ENCODE results near the gene HYAL3. TPM values are rescaled to one million over a fixed set of nuclear protein-coding genes. Genes with fewer than 3 reads are reported as not detected.

The HYAL3 gene
- total and polyA plus RNA-seq, 7 experiments from 2014 or later = 2.3 to 10.7 (median 3.6) TPM

DNA sequence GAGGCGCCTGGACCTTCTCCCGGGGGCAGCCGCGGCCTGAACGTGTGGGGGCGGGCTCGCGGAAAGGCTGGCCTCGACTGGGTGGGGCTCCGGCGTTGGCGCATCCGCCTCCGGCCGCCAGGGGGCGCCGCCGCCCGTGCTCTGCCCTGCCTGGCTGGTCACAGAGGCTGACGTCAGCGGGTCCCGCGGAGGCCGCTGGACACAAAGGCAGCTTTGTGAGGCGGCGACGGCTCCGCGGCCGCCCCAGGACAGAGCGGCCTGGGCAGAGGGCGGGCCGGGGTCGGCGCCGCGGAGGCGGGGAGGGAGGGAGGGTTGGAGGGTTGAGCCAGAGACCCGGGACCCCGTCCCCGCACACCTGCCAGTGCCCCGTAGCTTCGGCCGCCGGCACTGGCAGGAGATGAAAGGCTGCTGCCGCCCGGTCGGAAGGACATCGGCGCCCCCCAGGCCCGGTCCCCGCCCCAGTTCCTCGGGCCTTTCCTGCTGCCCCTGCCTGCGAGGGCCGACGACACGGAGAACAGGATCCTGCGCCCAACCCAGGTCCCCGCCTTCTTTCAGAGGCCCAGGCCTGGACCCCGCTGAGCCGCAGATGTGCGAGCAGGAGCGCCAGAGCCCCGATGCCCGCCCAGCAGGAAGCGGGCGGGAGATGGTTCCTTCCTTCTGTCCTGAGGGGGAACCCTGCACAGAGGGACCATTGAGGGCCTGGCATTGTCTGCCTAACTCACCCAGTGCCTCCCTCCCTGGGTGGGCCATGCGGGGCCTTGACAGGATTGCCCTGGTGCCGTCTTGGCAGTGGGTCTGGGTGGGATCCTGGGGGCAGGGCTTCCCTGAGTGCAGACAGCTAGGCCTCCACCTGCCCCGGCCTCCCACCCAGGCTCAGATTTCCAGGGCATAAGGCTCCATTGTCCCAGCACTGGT lies 38.9 kb downstream of the HYAL3 start:
- no peaks in the 10 kb centered on the region for H3K27me3 ChIP-seq (ENCODE audit: control insufficient read depth in 2 of 2, insufficient read depth in 2 of 2, low read length in 2 of 2)
- H3K9me3 Mint-ChIP-seq = no peaks in the 10 kb centered on the region
- H3K4me3 Mint-ChIP-seq = peak overlapping the region; percentile 57 to 86 (median 68)
- H3K4me1 ChIP-seq (ENCODE audit: control insufficient read depth in 2 of 2, insufficient read depth in 2 of 2, low read length in 2 of 2) = peaks cover 6% of the 10 kb centered on the region in 2 donors
- no peaks in the 10 kb centered on the region for H3K27me3 Mint-ChIP-seq
- peaks cover 0 to 19% (median 0%) of the 10 kb centered on the region in 5 donors for H3K36me3 Mint-ChIP-seq
- H3K27ac ChIP-seq (ENCODE audit: low read depth, low read length) = peak overlapping the region; percentile 76
- peaks cover 8 to 41% (median 8%) of the 10 kb centered on the region in 3 experiments for H3K36me3 ChIP-seq (ENCODE audit: control insufficient read depth in 2 of 3, insufficient read depth in 3 of 3, low read length in 3 of 3)
- peak overlapping the region in 8 of 9 donors; percentile 38 to 85 (median 77) for H3K27ac Mint-ChIP-seq
- intact Hi-C loops (cut with micrococcal nuclease) = loop anchor here (1.0 kb wide), 4 partner anchors 13 to 66 kb away; no protein-coding TSS in a partner anchor
- ChIA-PET CTCF (interaction anchor here (0.9 to 2.7 kb wide), 3 partner anchors 11 to 35 kb away, joined by 4 to 8 read pairs (median 4); partner anchors contain the start of gene LSMEM2), POLR2A (interaction anchor here (0.5 to 2.4 kb wide), 6 partner anchors 12 to 1909 kb away, joined by 3 to 7 read pairs (median 3); no protein-coding TSS in a partner anchor)
- H3K4me3 ChIP-seq (ENCODE audit: low read length) = peak overlapping the region; percentile 43
- H3K4me1 Mint-ChIP-seq = peaks cover 0 to 12% (median 4%) of the 10 kb centered on the region in 7 donors
- peak; percentile 58 to 95 (median 78) for DNase-seq
- ATAC-seq = peak; percentile 95
- H3K9me3 ChIP-seq (ENCODE audit: control insufficient read depth in 2 of 3, low read length in 3 of 3) = no peaks in the 10 kb centered on the region

DNA sequence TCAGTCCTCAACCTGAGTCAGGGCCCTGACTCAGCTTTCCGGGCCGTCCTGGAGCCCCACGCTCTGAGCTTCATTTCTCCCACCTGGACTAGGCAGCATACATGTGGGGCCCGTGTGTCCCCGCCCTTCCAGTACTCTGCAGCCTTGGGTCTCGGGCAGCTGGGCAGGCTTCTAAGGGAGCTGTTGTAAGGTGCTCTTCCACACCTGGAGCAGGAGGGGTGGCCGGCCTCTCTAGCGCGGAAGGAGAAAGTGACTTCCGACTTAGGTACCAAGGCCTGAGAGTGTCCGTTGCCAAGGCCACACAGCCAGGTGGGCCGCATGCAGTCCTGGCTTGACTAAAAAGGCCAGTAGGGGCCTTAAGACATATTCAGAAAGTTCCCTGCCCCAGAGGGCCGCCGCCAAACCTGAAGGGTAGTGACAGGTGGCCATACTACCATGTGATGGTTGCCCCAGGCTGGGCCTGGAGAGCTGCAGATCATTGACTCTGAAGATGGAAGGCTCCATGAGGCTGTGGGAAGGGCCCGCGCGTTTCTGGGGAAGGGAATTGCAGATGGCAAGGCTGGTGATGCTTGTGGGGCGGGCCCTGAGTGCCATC lies 39.7 kb downstream of the HYAL3 start:
- ChIA-PET POLR2A (interaction anchor here (0.9 to 2.4 kb wide), 4 partner anchors 11 to 78 kb away, joined by 3 to 7 read pairs (median 4); no protein-coding TSS in a partner anchor), CTCF (interaction anchor here (0.7 to 2.7 kb wide), 6 partner anchors 8 to 65 kb away, joined by 4 to 8 read pairs (median 4); partner anchors contain the start of gene GNAI2)
- peak overlapping the region in 8 of 9 donors; percentile 41 to 85 (median 77) for H3K27ac Mint-ChIP-seq
- peaks cover 0 to 19% (median 0%) of the 10 kb centered on the region in 5 donors for H3K36me3 Mint-ChIP-seq
- Histone ChIP-seq H3K4me1 (ENCODE audit: control insufficient read depth in 2 of 2, insufficient read depth in 2 of 2, low read length in 2 of 2) (peaks cover 6 to 7% of the 10 kb centered on the region in 2 donors), H3K4me3 (ENCODE audit: low read length) (peak overlapping the region; percentile 43), H3K27ac (ENCODE audit: low read depth, low read length) (peak overlapping the region; percentile 76), H3K36me3 (ENCODE audit: control insufficient read depth in 2 of 3, insufficient read depth in 3 of 3, low read length in 3 of 3) (peaks cover 8 to 48% (median 12%) of the 10 kb centered on the region in 3 experiments), H3K9me3 (ENCODE audit: control insufficient read depth in 2 of 3, low read length in 3 of 3) (no peaks in the 10 kb centered on the region), H3K27me3 (ENCODE audit: control insufficient read depth in 2 of 2, insufficient read depth in 2 of 2, low read length in 2 of 2) (no peaks in the 10 kb centered on the region)
- H3K27me3 Mint-ChIP-seq = no peaks in the 10 kb centered on the region
- DNase-seq (no peak), ATAC-seq (peak; percentile 16)
- H3K4me1 Mint-ChIP-seq = peaks cover 0 to 12% (median 4%) of the 10 kb centered on the region in 7 donors
- no peaks in the 10 kb centered on the region for H3K9me3 Mint-ChIP-seq
- peak overlapping the region; percentile 58 to 86 (median 72) for H3K4me3 Mint-ChIP-seq
- intact Hi-C loops (cut with micrococcal nuclease) = loop anchor here (1.0 kb wide), 4 partner anchors 13 to 65 kb away; no protein-coding TSS in a partner anchor

DNA sequence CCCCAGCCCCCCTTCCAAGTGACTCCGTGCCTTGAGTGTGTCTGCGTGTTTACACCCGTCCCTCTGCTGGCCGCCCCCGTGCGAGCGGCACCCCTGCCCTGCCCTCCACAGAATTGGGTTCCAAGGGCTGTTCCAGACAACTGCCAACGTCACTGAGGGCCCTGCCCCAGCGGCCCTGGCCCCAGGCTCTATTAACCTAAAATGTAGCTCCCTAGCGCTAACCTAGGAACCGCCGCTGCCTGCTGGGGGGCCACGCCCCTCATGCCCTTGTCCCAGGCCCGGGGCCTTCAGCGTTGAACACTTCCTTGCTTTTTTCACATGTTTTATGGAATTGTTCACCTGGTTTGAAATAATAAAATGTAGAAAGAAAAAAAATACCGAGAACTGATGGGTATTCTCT lies 40.2 kb downstream of the HYAL3 start:
- ChIA-PET CTCF (interaction anchor here (0.7 to 2.7 kb wide), 6 partner anchors 9 to 65 kb away, joined by 4 to 8 read pairs (median 4); partner anchors contain the start of gene GNAI2), POLR2A (interaction anchor here (1.0 to 2.4 kb wide), 4 partner anchors 11 to 78 kb away, joined by 3 to 7 read pairs (median 4); no protein-coding TSS in a partner anchor)
- peak overlapping the region in 3 of 9 donors; percentile 51 to 81 (median 63) for H3K27ac Mint-ChIP-seq
- peak overlapping the region; percentile 47 for H3K27ac ChIP-seq (ENCODE audit: low read depth, low read length)
- H3K4me1 ChIP-seq (ENCODE audit: control insufficient read depth in 2 of 2, insufficient read depth in 2 of 2, low read length in 2 of 2) = peaks cover 6 to 8% of the 10 kb centered on the region in 2 donors
- H3K36me3 Mint-ChIP-seq = peaks cover 0 to 19% (median 0%) of the 10 kb centered on the region in 5 donors
- DNase-seq = no peak
- peak overlapping the region in 1 of 10 donors; percentile 29 for H3K4me3 Mint-ChIP-seq
- no peaks in the 10 kb centered on the region for H3K9me3 Mint-ChIP-seq
- intact Hi-C loops (cut with micrococcal nuclease) = no loop called here
- H3K27me3 Mint-ChIP-seq = no peaks in the 10 kb centered on the region
- no peaks in the 10 kb centered on the region for H3K27me3 ChIP-seq (ENCODE audit: control insufficient read depth in 2 of 2, insufficient read depth in 2 of 2, low read length in 2 of 2)
- no peak overlapping the region for H3K4me3 ChIP-seq (ENCODE audit: low read length)
- H3K9me3 ChIP-seq (ENCODE audit: control insufficient read depth in 2 of 3, low read length in 3 of 3) = no peaks in the 10 kb centered on the region
- ATAC-seq = no peak
- peaks cover 0 to 13% (median 4%) of the 10 kb centered on the region in 7 donors for H3K4me1 Mint-ChIP-seq
- H3K36me3 ChIP-seq (ENCODE audit: control insufficient read depth in 2 of 3, insufficient read depth in 3 of 3, low read length in 3 of 3) = peaks cover 8 to 54% (median 12%) of the 10 kb centered on the region in 3 experiments

DNA sequence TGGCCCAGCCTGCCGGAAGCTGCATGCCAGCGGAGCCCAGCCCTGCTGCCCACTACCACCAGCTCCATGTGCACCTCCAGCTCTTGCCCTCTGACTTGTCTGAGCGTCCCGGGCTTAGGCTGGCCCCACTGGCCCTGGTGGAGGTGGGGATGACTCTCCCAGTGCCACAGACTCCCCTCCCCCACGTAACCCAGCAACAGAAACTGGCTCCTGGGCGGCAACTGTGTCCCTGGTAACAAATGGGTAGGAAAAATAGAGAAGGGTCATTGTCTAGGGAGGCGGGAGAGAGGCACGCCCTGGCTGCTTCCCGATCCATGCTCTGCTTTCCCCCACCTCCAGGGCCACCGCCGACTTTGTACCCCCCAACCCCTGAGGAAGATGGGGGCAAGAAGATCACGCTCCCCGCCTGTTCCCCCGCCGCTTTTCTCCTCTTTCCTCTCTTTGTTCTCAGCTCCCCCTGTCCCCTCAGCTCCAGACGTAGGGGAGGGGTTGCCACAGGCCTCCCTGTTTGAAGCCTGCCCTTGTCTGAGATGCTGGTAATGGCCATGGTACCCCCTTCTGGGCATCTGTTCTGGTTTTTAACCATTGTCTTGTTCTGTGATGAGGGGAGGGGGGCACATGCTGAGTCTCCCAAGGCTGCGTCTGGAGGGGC lies 41.0 kb downstream of the HYAL3 start:
- ATAC-seq (no peak), DNase-seq (no peak)
- Mint-ChIP-seq H3K36me3 (peaks cover 0 to 21% (median 0%) of the 10 kb centered on the region in 5 donors), H3K9me3 (no peaks in the 10 kb centered on the region), H3K27me3 (no peaks in the 10 kb centered on the region), H3K4me1 (peaks cover 0 to 14% (median 11%) of the 10 kb centered on the region in 7 donors), H3K4me3 (no peak overlapping the region), H3K27ac (peak overlapping the region in 2 of 9 donors; percentile 51 to 59)
- H3K4me1 ChIP-seq (ENCODE audit: control insufficient read depth in 2 of 2, insufficient read depth in 2 of 2, low read length in 2 of 2) = peaks cover 6 to 8% of the 10 kb centered on the region in 2 donors
- intact Hi-C loops (cut with micrococcal nuclease) = no loop called here
- no peaks in the 10 kb centered on the region for H3K27me3 ChIP-seq (ENCODE audit: control insufficient read depth in 2 of 2, insufficient read depth in 2 of 2, low read length in 2 of 2)
- H3K4me3 ChIP-seq (ENCODE audit: low read length) = no peak overlapping the region
- POLR2A ChIA-PET = interaction anchor here (1.0 to 2.4 kb wide), 2 partner anchors 12 to 20 kb away, joined by 3 to 7 read pairs; no protein-coding TSS in a partner anchor
- H3K27ac ChIP-seq (ENCODE audit: low read depth, low read length) = no peak overlapping the region
- no peaks in the 10 kb centered on the region for H3K9me3 ChIP-seq (ENCODE audit: control insufficient read depth in 2 of 3, low read length in 3 of 3)
- CTCF ChIA-PET = interaction anchor here (0.7 to 2.7 kb wide), 7 partner anchors 9 to 85 kb away, joined by 3 to 8 read pairs (median 4); partner anchors contain the start of gene GNAI2
- peaks cover 8 to 62% (median 14%) of the 10 kb centered on the region in 3 experiments for H3K36me3 ChIP-seq (ENCODE audit: control insufficient read depth in 2 of 3, insufficient read depth in 3 of 3, low read length in 3 of 3)

DNA sequence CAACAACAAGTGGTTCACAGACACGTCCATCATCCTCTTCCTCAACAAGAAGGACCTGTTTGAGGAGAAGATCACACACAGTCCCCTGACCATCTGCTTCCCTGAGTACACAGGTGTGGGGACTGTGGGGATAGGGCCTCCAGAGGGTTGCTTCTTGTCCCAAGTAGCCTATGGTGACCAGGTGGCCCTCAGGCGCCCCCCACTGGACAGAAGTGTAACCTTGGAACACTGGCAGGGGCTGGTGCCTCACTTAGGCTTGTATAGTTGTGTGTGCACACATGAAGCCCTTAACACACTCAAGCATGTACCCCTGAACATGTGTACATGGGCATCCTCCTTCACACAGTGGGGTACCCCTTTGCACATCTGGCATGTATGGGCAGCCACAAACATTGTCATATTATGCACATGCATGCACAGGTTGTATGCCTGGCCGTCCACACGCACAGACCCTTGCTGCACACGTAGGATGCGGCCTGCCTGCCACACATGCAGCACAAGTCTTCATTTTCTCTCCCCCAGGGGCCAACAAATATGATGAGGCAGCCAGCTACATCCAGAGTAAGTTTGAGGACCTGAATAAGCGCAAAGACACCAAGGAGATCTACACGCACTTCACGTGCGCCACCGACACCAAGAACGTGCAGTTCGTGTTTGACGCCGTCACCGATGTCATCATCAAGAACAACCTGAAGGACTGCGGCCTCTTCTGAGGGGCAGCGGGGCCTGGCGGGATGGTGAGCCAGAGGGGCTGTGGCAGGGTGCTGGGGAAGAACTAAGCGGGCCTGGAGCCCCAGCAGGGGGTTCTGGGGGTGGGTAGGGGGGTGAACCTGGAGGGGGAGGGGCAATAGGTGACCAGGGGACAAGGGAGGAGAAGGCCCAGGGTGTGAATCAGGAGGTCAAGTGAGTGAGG lies 42.0 kb downstream of the HYAL3 start:
- Histone ChIP-seq H3K4me3 (ENCODE audit: low read length) (no peak overlapping the region), H3K9me3 (ENCODE audit: control insufficient read depth in 2 of 3, low read length in 3 of 3) (no peaks in the 10 kb centered on the region), H3K27ac (ENCODE audit: low read depth, low read length) (no peak overlapping the region), H3K4me1 (ENCODE audit: control insufficient read depth in 2 of 2, insufficient read depth in 2 of 2, low read length in 2 of 2) (peaks cover 6 to 8% of the 10 kb centered on the region in 2 donors), H3K27me3 (ENCODE audit: control insufficient read depth in 2 of 2, insufficient read depth in 2 of 2, low read length in 2 of 2) (no peaks in the 10 kb centered on the region), H3K36me3 (ENCODE audit: control insufficient read depth in 2 of 3, insufficient read depth in 3 of 3, low read length in 3 of 3) (peaks cover 12 to 71% (median 20%) of the 10 kb centered on the region in 3 experiments)
- Mint-ChIP-seq H3K27me3 (no peaks in the 10 kb centered on the region), H3K27ac (peak overlapping the region in 2 of 9 donors; percentile 53 to 59), H3K9me3 (no peaks in the 10 kb centered on the region), H3K4me1 (peaks cover 0 to 14% (median 11%) of the 10 kb centered on the region in 7 donors), H3K36me3 (peaks cover 0 to 21% (median 0%) of the 10 kb centered on the region in 5 donors), H3K4me3 (no peak overlapping the region)
- intact Hi-C loops (cut with micrococcal nuclease) = no loop called here
- ChIA-PET POLR2A (interaction anchor here (1.2 to 1.4 kb wide), 2 partner anchors 10 to 28 kb away, joined by 4 to 5 read pairs; no protein-coding TSS in a partner anchor), CTCF (interaction anchor here (0.7 to 2.2 kb wide), 6 partner anchors 11 to 86 kb away, joined by 3 to 12 read pairs (median 4); no protein-coding TSS in a partner anchor)
- ATAC-seq = no peak
- no peak for DNase-seq
